22Rv1 (cell line): Measurements from ENCODE around the gene STH.

ENCODE experiments used
- CTCF ChIP-seq: fragments of 450-650 bp; IDR thresholded peaks from 2 replicates; pipeline ENCODE4 v1.5.1; 2017; ENCODE audit warnings: mild to moderate bottlenecking
- ZFX ChIP-seq: fragments of 450-650 bp; IDR thresholded peaks from 2 replicates; pipeline ENCODE4 v1.6.1; 2017; ENCODE audit warnings: antibody characterized with exemption, borderline replicate concordance

- TF ChIP-seq CTCF (no peak), ZFX (no peak)
Observed at GRCh38 chr17:46042925-46043324, 43.9 kb downstream of the STH start.
